CD4-positive, alpha-beta T cell treated with Interleukin-12 subunit alpha and Interleukin-12 subunit beta, for 1 hour (primary cell): ENCODE measurements around the gene ICA1.
A peak's percentile ranks its signal among the peaks of the same experiment; 100 is the strongest.
"Not testable (repeated sequence)": the region's sequence is repeated elsewhere in the genome, so short reads cannot be mapped to it uniquely, and the experiment has no call there.

Experiments
- DNase-seq: peaks from one replicate; pipeline ENCODE4 v3.0.0-alpha.2; 2020

ICA1 gene

GRCh38 chr7:8261711-8262695, at the start of gene ICA1:
Gene ICA1, minus strand, starts transcription at chr7:8262167. Its CDS starts 26,241 bp downstream, at chr7:8235926.
- no peak for DNase-seq

DNA sequence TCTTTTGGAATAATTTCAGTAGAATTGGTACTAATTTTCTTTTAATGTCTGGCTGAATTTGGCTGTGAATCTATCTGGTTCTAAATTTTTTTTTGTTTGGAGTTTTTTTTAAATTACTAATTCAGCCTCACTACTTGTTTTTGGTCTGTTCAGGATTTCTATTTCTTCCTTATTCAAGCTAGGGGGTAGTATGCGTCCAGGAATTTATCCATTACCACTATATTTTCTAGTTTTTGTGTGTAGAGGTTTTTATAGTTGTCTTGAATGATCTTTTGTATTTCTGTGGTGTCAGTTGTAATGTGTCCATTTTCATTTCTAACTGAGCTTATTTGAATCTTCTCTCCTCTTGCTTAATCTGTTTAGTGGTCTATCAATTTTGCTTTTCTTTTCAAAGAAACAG, 48.9 kb upstream of the ICA1 start:
- no peak for DNase-seq

- no peak for DNase-seq
Measured at GRCh38 chr7:8305625-8306388, 43.8 kb upstream of the ICA1 start.

- no peak for DNase-seq
Measured at GRCh38 chr7:8305104-8305503, 43.1 kb upstream of the ICA1 start.

GRCh38 chr7:8303904-8304528, 42.0 kb upstream of the ICA1 start:
- no peak for DNase-seq

GRCh38 chr7:8297023-8297422, 35.1 kb upstream of the ICA1 start:
- DNase-seq: not testable (repeated sequence)

- DNase-seq: no peak
Measured at GRCh38 chr7:8296362-8296659, 34.3 kb upstream of the ICA1 start.

DNA sequence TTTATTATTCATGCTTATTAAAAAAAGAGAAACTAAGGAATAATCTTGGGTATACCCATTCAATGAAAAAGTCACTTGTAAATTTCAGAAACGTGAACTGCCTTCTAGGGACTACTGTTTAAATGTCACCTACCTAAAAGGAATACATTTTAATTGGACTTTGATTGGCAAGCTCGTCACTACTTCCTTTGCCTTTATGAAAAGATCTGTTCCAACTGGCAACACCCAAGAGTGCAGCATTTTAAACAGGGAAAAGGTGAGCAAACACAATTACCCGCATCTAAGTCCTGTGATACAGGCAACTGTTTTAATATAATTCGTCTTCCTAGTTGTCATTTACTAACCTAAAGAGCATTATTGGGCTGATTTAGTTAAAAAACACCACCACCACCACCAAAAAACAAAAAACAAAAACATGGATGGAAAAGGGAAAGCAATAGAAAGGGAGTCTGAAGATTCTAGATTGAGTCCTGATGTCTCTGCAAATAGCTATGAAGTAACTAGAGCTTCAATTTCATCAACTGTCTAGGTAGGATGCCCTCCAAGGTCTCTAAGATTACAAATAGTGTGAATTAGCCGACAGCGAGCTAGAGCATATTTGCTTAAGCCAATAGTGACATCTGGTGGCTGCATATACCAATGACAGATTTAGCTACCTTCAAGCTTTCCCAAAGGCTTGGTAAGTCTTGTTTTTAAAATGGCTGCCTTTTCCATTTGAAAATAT, 33.8 kb upstream of the ICA1 start:
- DNase-seq: peak; percentile 70

- no peak for DNase-seq
Measured at GRCh38 chr7:8291397-8292141, 29.6 kb upstream of the ICA1 start.

- no peak for DNase-seq
Measured at GRCh38 chr7:8290645-8291308, 28.8 kb upstream of the ICA1 start.

DNA sequence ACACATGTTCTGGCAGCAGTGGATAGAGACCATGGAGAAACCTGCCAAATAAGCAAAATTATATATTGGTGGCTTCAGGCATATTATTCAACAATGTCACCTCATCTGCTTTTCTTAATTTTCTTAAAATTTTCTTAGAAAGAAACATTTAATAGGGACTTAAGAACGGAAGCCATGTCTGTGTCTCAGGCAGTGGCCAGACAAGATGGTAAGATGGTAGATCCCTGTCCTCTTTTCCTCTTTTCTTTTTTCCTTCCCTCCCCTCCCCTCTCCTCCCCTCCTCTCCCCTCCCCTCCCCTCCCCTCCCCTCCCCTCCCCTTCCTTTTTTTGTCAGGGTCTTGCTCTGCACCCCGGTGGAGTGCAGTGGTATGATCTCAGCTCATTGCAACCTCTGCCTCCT, 24.2 kb upstream of the ICA1 start:
- no peak for DNase-seq

GRCh38 chr7:8285155-8285554, 23.2 kb upstream of the ICA1 start:
- no peak for DNase-seq

DNA sequence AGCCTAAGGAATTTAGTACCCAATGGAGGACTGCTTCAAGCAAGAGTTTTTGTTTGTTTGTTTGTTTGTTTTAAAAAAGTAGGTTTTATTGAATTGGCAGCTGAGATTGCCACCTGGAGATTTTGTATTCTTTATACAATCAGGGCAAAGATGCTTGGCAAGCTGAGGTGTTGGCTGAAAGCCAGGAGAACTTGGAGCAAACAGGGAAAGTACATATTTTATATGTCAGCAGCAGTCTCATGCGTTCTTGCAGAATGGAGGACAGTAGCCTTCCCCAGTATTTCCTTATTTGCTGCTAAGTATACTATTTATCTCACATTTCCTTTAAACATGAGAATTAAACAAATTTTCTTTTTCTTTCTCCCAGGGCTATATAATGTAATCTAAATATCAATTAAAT, 22.6 kb upstream of the ICA1 start:
- no peak for DNase-seq

DNA sequence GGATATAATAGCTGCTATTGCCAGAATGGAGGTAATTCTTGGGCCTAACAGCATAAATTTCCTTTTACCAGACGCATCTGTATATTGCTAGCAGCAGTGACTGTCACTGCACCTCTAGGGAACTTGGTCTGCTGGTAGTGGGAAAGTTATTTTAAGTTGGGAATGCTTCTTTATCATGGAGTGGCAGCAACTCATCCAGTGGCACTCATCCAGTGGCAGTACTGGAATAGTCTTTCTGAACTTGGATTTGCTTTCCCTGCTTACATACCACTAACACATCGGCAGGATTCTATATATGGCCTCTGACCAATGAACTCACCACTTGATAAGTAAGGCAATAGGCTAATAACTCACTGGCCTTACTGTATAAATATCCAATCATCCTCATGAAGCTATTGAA, 22.0 kb upstream of the ICA1 start:
- DNase-seq: no peak

- DNase-seq: no peak
Measured at GRCh38 chr7:8282871-8283270, 20.9 kb upstream of the ICA1 start.

DNA sequence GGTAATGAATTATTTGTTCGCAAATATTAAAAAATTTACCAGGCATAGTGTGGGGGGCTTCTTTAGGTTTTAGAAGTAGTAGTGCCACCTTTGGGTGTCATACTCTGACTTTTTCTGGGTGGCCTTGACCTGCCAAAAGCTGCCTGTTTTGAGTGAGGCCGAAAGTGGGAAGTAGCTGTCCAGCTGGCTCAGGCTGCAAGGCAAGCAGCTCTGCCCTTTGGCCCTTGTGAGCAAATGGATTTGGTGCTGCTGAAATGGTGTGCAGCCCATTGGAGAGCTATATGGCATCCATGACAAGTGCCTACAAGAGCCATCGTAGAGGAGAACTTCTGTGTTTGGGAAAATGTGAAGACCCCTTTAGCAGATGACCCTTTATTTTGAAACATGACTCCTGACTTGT, 20.2 kb upstream of the ICA1 start:
- DNase-seq: no peak

GRCh38 chr7:8278183-8278582, 16.2 kb upstream of the ICA1 start:
- DNase-seq: no peak

DNA sequence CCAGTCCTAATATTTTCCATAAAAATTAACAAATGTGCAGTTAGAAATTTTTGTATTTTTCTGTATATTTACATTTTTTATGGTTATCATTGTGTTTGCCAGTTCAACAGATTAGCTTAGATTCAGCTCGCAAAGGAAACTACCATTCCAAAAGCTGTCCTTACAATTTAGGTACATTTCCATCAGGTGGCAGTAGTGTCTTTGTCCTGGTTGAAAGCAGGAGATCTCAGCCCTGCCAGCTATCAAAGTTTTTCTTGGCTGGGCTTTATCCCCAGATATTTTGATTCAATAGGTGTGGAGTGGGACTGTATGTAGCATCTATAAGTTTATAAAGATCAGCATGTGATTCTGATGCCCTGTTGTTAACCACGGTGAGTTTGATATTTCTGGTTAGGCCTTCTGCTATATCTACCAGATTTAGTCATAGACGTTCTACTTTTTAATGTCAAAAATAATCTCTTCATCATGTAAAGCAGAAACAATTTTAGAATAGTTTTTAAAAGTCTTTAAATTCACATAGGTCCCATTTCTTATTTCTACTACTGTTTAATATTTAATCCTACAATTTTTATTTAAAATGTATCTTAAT, 15.5 kb upstream of the ICA1 start:
- no peak for DNase-seq

DNA sequence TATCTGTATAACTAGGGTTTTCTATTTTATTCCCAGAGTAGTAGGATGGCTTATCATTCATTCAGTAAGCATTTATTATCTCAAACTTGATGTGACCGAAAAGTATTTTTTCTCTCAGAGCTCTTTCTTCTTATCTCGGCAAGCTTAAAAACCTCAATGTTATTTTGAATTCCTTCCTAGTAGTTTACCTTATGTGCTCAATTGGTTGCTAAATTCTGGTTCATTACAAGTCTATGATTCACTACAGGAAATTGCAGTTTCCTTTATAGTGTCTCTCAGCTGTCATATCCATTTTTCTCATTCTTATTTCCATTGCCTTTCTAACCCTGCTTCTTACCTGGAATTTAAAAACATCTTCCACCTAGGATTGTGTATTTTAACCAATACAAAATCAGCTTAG, 12.6 kb upstream of the ICA1 start:
- no peak for DNase-seq

GRCh38 chr7:8271960-8272359, 10.0 kb upstream of the ICA1 start:
- DNase-seq: no peak

GRCh38 chr7:8263048-8263447, 1.1 kb upstream of the ICA1 start:
- no peak for DNase-seq
